ENCODE measurements around the gene NPEPPS. TPM values are rescaled to one million over a fixed set of nuclear protein-coding genes. Genes with fewer than 3 reads are reported as not detected.
"Not testable (repeated sequence)": the region's sequence is repeated elsewhere in the genome, so short reads cannot be mapped to it uniquely, and the experiment has no call there.

NPEPPS gene
- total and polyA plus RNA-seq, 2 donors (not counting 1 experiment from before 2014, with no cell fraction given): 127 to 144 TPM

GRCh38 chr17:47572561-47572960 is 41.7 kb downstream of the NPEPPS start:
- H3K9me3 ChIP-seq (ENCODE audit: control insufficient read depth, insufficient read depth, low read depth, low read length); H4K20me1 ChIP-seq (ENCODE audit: control insufficient read depth, extremely low read depth, insufficient read depth, low read length); H3K9ac ChIP-seq (ENCODE audit: insufficient read depth, low read length); H3K36me3 ChIP-seq (ENCODE audit: control insufficient read depth, insufficient read depth, low read length); H3K27ac ChIP-seq (ENCODE audit: insufficient read depth, low read length); H3K4me1 ChIP-seq (ENCODE audit: control insufficient read depth, extremely low read depth, insufficient read depth, low read length); H3K4me2 ChIP-seq (ENCODE audit: extremely low read depth, insufficient read depth, low read length); H3K27me3 ChIP-seq (ENCODE audit: control insufficient read depth, insufficient read depth, low read length); H2AFZ ChIP-seq (ENCODE audit: low read length); H3K79me2 ChIP-seq (ENCODE audit: control insufficient read depth, insufficient read depth, low read length); DNase-seq (ENCODE audit: low read depth in 2 of 2); H3K4me3 ChIP-seq (replicated peaks in 1 of 4; ENCODE audit: control extremely low read depth in 1 of 4, insufficient read depth in 1 of 4, low read depth in 3 of 4, low read length in 4 of 4): not testable (repeated sequence)

- H3K9ac ChIP-seq (ENCODE audit: insufficient read depth, low read length); H3K9me3 ChIP-seq (ENCODE audit: control insufficient read depth, insufficient read depth, low read depth, low read length); H2AFZ ChIP-seq (ENCODE audit: low read length); H3K79me2 ChIP-seq (ENCODE audit: control insufficient read depth, insufficient read depth, low read length); H4K20me1 ChIP-seq (ENCODE audit: control insufficient read depth, extremely low read depth, insufficient read depth, low read length); H3K4me2 ChIP-seq (ENCODE audit: extremely low read depth, insufficient read depth, low read length); H3K4me1 ChIP-seq (ENCODE audit: control insufficient read depth, extremely low read depth, insufficient read depth, low read length); H3K27me3 ChIP-seq (ENCODE audit: control insufficient read depth, insufficient read depth, low read length); H3K27ac ChIP-seq (ENCODE audit: insufficient read depth, low read length); H3K36me3 ChIP-seq (ENCODE audit: control insufficient read depth, insufficient read depth, low read length); H3K4me3 ChIP-seq (replicated peaks in 1 of 4; ENCODE audit: control extremely low read depth in 1 of 4, insufficient read depth in 1 of 4, low read depth in 3 of 4, low read length in 4 of 4); DNase-seq (ENCODE audit: low read depth in 2 of 2): not testable (repeated sequence)
Observed at GRCh38 chr17:47582416-47582815, 51.5 kb downstream of the NPEPPS start.

DNA sequence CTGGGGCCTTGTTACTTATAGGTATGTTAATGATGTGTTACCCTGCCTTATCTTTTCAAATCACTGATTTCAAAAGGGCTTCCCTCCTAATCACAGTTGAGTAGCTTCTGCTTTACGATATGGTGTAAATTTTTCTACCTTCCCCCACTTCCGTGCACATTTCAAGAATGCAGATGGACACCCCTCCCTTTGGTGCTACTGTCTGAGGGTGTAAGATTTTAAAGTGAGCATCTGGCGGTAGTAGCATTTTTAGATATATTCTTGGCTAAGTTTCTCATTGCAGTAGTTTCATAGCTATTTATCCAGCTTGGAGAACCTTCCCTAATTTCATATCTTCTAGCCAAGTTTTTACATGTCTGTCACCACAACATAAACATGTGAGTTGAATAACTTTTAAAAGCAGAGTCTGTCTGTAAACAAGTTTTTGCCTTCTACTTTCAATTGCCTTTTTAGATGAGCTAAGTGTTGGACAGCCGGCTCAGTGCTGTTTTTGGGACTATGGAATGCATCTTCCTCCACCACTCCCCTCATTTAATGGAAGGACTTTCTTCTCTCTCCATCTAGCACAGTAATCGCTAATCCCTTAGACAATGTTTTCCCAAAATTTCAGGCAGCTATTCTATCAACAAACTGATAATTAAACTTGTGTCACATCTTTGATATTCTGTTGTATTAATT is 55.6 kb downstream of the NPEPPS start:
- DNase-seq (ENCODE audit: low read depth in 2 of 2): peak in 1 of 2 donors; percentile 28
- H3K36me3 ChIP-seq (ENCODE audit: control insufficient read depth, insufficient read depth, low read length); H3K4me3 ChIP-seq (replicated peaks in 1 of 4; ENCODE audit: control extremely low read depth in 1 of 4, insufficient read depth in 1 of 4, low read depth in 3 of 4, low read length in 4 of 4); H3K27ac ChIP-seq (ENCODE audit: insufficient read depth, low read length); H3K27me3 ChIP-seq (ENCODE audit: control insufficient read depth, insufficient read depth, low read length); H2AFZ ChIP-seq (ENCODE audit: low read length); H3K9ac ChIP-seq (ENCODE audit: insufficient read depth, low read length); H3K9me3 ChIP-seq (ENCODE audit: control insufficient read depth, insufficient read depth, low read depth, low read length); H3K4me1 ChIP-seq (ENCODE audit: control insufficient read depth, extremely low read depth, insufficient read depth, low read length); H4K20me1 ChIP-seq (ENCODE audit: control insufficient read depth, extremely low read depth, insufficient read depth, low read length); H3K4me2 ChIP-seq (ENCODE audit: extremely low read depth, insufficient read depth, low read length); H3K79me2 ChIP-seq (ENCODE audit: control insufficient read depth, insufficient read depth, low read length): not testable (repeated sequence)

DNA sequence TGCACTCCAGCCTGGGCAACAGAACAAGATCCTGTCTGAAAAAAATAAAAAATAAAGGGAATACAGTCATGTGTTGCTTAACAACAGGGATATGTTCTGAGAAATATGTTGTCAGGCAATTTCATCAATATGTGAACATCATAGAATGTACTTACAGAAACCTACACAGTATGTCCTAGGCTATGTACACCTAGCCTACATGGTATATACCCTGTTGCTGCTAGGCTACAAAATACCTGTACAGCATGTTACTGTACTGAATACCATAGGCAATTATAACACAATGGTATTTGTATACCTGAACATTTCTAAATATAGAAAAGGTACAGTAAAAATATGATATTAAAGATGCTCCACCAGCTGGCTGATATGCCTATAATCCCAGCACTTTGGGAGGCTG is 62.6 kb downstream of the NPEPPS start:
- not testable (repeated sequence) for H3K27ac ChIP-seq (ENCODE audit: insufficient read depth, low read length); H2AFZ ChIP-seq (ENCODE audit: low read length); H3K36me3 ChIP-seq (ENCODE audit: control insufficient read depth, insufficient read depth, low read length); H4K20me1 ChIP-seq (ENCODE audit: control insufficient read depth, extremely low read depth, insufficient read depth, low read length); H3K27me3 ChIP-seq (ENCODE audit: control insufficient read depth, insufficient read depth, low read length); H3K4me1 ChIP-seq (ENCODE audit: control insufficient read depth, extremely low read depth, insufficient read depth, low read length); H3K9ac ChIP-seq (ENCODE audit: insufficient read depth, low read length); DNase-seq (ENCODE audit: low read depth in 2 of 2); H3K79me2 ChIP-seq (ENCODE audit: control insufficient read depth, insufficient read depth, low read length); H3K4me2 ChIP-seq (ENCODE audit: extremely low read depth, insufficient read depth, low read length); H3K9me3 ChIP-seq (ENCODE audit: control insufficient read depth, insufficient read depth, low read depth, low read length); H3K4me3 ChIP-seq (replicated peaks in 1 of 4; ENCODE audit: control extremely low read depth in 1 of 4, insufficient read depth in 1 of 4, low read depth in 3 of 4, low read length in 4 of 4)

Measured in fibroblast of lung (primary cell).